Liver (tissue), 9 donors: ENCODE measurements around the gene MDP1. TPM values are rescaled to one million over a fixed set of nuclear protein-coding genes. Genes with fewer than 3 reads are reported as not detected.
A peak's percentile ranks its signal among the peaks of the same experiment; 100 is the strongest.

Experiments used
- DNase-seq: peaks from one replicate; pipeline ENCODE4 v3.0.0-alpha.2; 2017; ENCODE audit warnings: low spot score
- H3K27ac ChIP-seq, 2 donors: one replicate each; pipeline ENCODE4 v1.7.0; 2013; ENCODE audit warnings: inconsistent platforms in 2 of 2, low read length in 2 of 2, control low read depth in 1 of 2, low read depth in 1 of 2, mild to moderate bottlenecking in 1 of 2
- H3K27me3 ChIP-seq, 4 donors: one replicate each; pipeline versions ENCODE4 v1.6.1 to v1.7.0; 2013; ENCODE audit warnings: low read length in 3 of 4, inconsistent platforms in 1 of 4, mild to moderate bottlenecking in 1 of 4, moderate library complexity in 1 of 4; ENCODE audit not compliant: control insufficient read depth in 4 of 4, insufficient read depth in 4 of 4
- H3K36me3 ChIP-seq, 4 donors: one replicate each; pipeline versions ENCODE4 v1.6.1 to v1.7.0; 2013; ENCODE audit warnings: low read length in 3 of 4, mild to moderate bottlenecking in 3 of 4, low read depth in 1 of 4, moderate library complexity in 1 of 4; ENCODE audit not compliant: control insufficient read depth in 4 of 4, insufficient read depth in 3 of 4
- H3K4me1 ChIP-seq, 4 donors: one replicate each; pipeline versions ENCODE4 v1.6.1 to v1.7.0; 2013; ENCODE audit warnings: low read length in 3 of 4, mild to moderate bottlenecking in 3 of 4, moderate library complexity in 1 of 4; ENCODE audit not compliant: control insufficient read depth in 4 of 4, insufficient read depth in 4 of 4
- H3K4me3 ChIP-seq, 3 donors: one replicate each; pipeline versions ENCODE4 v1.6.1 to v1.7.0; 2013; ENCODE audit warnings: low read length in 3 of 3, control low read depth in 1 of 3, low read depth in 1 of 3, mild to moderate bottlenecking in 1 of 3
- H3K9ac ChIP-seq, 2 donors: one replicate each; pipeline ENCODE4 v1.7.0; 2013; ENCODE audit warnings: low read length in 2 of 2, mild to moderate bottlenecking in 2 of 2, moderate library complexity in 2 of 2, control low read depth in 1 of 2, low read depth in 1 of 2
- H3K9me3 ChIP-seq, 4 donors: one replicate each; pipeline versions ENCODE4 v1.6.1 to v1.7.0; 2013; ENCODE audit warnings: low read length in 3 of 4; ENCODE audit not compliant: control insufficient read depth in 4 of 4
- ATF3 ChIP-seq: IDR thresholded peaks from 2 replicates; pipeline ENCODE4 v1.6.1; 2016; ENCODE audit warnings: antibody characterized with exemption
- CTCF ChIP-seq: fragments of 150-350 bp; IDR thresholded peaks from 2 replicates; pipeline ENCODE4 v1.5.1; 2017; ENCODE audit warnings: improper control_type of control experiment, low read depth, low read length; ENCODE audit not compliant: missing input control
- EGR1 ChIP-seq, 2 donors: IDR thresholded peaks; 2 replicates each; pipeline ENCODE4 v1.6.1; 2016 to 2018; ENCODE audit warnings: antibody characterized with exemption in 2 of 2, low read depth in 2 of 2
- FOXA1 ChIP-seq: IDR thresholded peaks from 2 replicates; pipeline ENCODE4 v1.6.1; 2016; ENCODE audit warnings: antibody characterized with exemption
- FOXA2 ChIP-seq: IDR thresholded peaks from 2 replicates; pipeline ENCODE4 v1.6.1; 2016; ENCODE audit warnings: antibody characterized with exemption
- GABPA ChIP-seq, 2 donors: IDR thresholded peaks in 1 of 2; conservative IDR thresholded peaks in 1 of 2; 2 replicates each; pipeline ENCODE4 v1.6.1; 2016; ENCODE audit warnings: antibody characterized with exemption in 2 of 2, mild to moderate bottlenecking in 1 of 2, moderate library complexity in 1 of 2
- HNF4A ChIP-seq, 2 donors: conservative IDR thresholded peaks; 2 replicates each; pipeline ENCODE4 v1.6.1; 2016; ENCODE audit warnings: antibody characterized with exemption in 2 of 2, mild to moderate bottlenecking in 2 of 2
- HNF4G ChIP-seq: IDR thresholded peaks from 2 replicates; pipeline ENCODE4 v1.6.1; 2016; ENCODE audit warnings: antibody characterized with exemption
- JUND ChIP-seq, 2 donors: IDR thresholded peaks; 2 replicates each; pipeline ENCODE4 v1.6.1; 2016; ENCODE audit warnings: antibody characterized with exemption in 2 of 2
- MAX ChIP-seq: IDR thresholded peaks from 2 replicates; pipeline ENCODE4 v1.6.1; 2016; ENCODE audit warnings: antibody characterized with exemption
- NR2F2 ChIP-seq: IDR thresholded peaks from 2 replicates; pipeline ENCODE4 v1.6.1; 2016; ENCODE audit warnings: antibody characterized with exemption
- RAD21 ChIP-seq, 2 donors: IDR thresholded peaks; 2 replicates each; pipeline ENCODE4 v1.6.1; 2016; ENCODE audit warnings: antibody characterized with exemption in 2 of 2, mild to moderate bottlenecking in 2 of 2
- REST ChIP-seq: IDR thresholded peaks from 2 replicates; pipeline ENCODE4 v1.6.1; 2016; ENCODE audit warnings: antibody characterized with exemption, mild to moderate bottlenecking
- RXRA ChIP-seq, 2 donors: IDR thresholded peaks; 2 replicates each; pipeline ENCODE4 v1.6.1; 2017 to 2018; ENCODE audit warnings: antibody characterized with exemption in 2 of 2, mild to moderate bottlenecking in 1 of 2
- SP1 ChIP-seq: IDR thresholded peaks from 2 replicates; pipeline ENCODE4 v1.6.1; 2018; ENCODE audit warnings: antibody characterized with exemption, mild to moderate bottlenecking
- TAF1 ChIP-seq: conservative IDR thresholded peaks from 2 replicates; pipeline ENCODE4 v1.6.1; 2016; ENCODE audit warnings: antibody characterized with exemption, mild to moderate bottlenecking
- YY1 ChIP-seq: IDR thresholded peaks from 2 replicates; pipeline ENCODE4 v1.6.1; 2016; ENCODE audit warnings: antibody characterized with exemption, mild to moderate bottlenecking
- ZBTB33 ChIP-seq: IDR thresholded peaks from 2 replicates; pipeline ENCODE4 v1.6.1; 2016; ENCODE audit warnings: antibody characterized with exemption
- WGBS: extraction: QIAGEN DNeasy Blood & Tissue Kit; methylation state at CpG from one replicate; pipeline ENCODE4 v1.1.7; 2013; 5-methylcytosine and 5-hydroxymethylcytosine counted together
- polyA plus RNA-seq, 2 donors: library from polyadenylated mRNA; stranded (reverse) in 1 of 2; unstranded in 1 of 2; fragments of 200-250 nt in 1 of 2; fragments of >200 nt in 1 of 2; fragmentation: Nextera tagmentation in 1 of 2; extraction: Ambion mirVana in 1 of 2; gene quantifications; one replicate each; pipeline versions ENCODE4 v1.2.1 to v1.2.3, GENCODE V29; 2013 to 2015
- total RNA-seq, 2 donors: library from RNA; depleted of rRNA; stranded (reverse); fragments of >200 nt; gene quantifications; one replicate each; pipeline ENCODE4 v1.2.3, GENCODE V29; 2014
- donor health status: healthy.
- donor health status: healthy.
- donor health status: healthy.
- donor health status: healthy.
- donor health status: healthy.

MDP1 gene
- total RNA-seq (1 to 10 TPM; 3.2 to 6.6 TPM), polyA plus RNA-seq (10 to 100 TPM in 1 of 2 donors, 1 to 10 TPM in 1; 7.4 to 13.4 TPM)

GRCh38 chr14:24215495-24216344 is at the start of gene MDP1:
MDP1 (minus strand) TSS chr14:24216066; CDS start chr14:24215955, 111 bp downstream.
- H3K4me3 ChIP-seq = peak within 1 kb of the TSS; percentile 62 to 94 (median 93)
- peak within 1 kb of the TSS; percentile 73 to 80 for H3K9ac ChIP-seq
- peak within 1 kb of the TSS; percentile 83 to 86 for H3K27ac ChIP-seq
- H3K4me1 ChIP-seq = peaks cover 0 to 23% (median 8%) of the 10 kb centered on the region in 4 donors
- H3K36me3 ChIP-seq = peaks cover 0 to 8% (median 2%) of the 10 kb centered on the region in 4 donors
- peak; percentile 82 for DNase-seq
- H3K27me3 ChIP-seq = no peaks in the 10 kb centered on the region
- WGBS = under 1% methylated on average over 40 of the region's 40 CpGs
- H3K9me3 ChIP-seq = no peaks in the 10 kb centered on the region
- peak; percentile 62 for TF ChIP-seq TAF1
- no peak for TF ChIP-seq HNF4G
- no peak for TF ChIP-seq MAX
- peak in 1 of 2 donors; percentile 60 for TF ChIP-seq GABPA (IDR thresholded peaks at IDR 0.05 in 1 of 2, conservative IDR thresholded peaks at IDR 0.05 in 1 of 2)
- no peak for TF ChIP-seq FOXA2
- TF ChIP-seq ATF3 = no peak
- no peak for TF ChIP-seq HNF4A (conservative IDR thresholded peaks at IDR 0.05)
- TF ChIP-seq RAD21 (IDR thresholded peaks at IDR 0.05) = peak; percentile 69 to 74
- no peak for TF ChIP-seq FOXA1
- TF ChIP-seq ZBTB33 = no peak
- TF ChIP-seq CTCF = peak; percentile 29
- TF ChIP-seq REST = peak; percentile 25
- peak; percentile 97 for TF ChIP-seq YY1
- TF ChIP-seq RXRA (IDR thresholded peaks at IDR 0.05) = peak; percentile 9 to 58
- TF ChIP-seq JUND (IDR thresholded peaks at IDR 0.05) = no peak
- TF ChIP-seq SP1 = peak; percentile 62
- no peak for TF ChIP-seq NR2F2
- TF ChIP-seq EGR1 (IDR thresholded peaks at IDR 0.05; ENCODE audit: low read depth in 2 of 2) = no peak
